HG03378 (cell line): ENCODE measurements around the gene SLC25A33.
A peak's percentile ranks its signal among the peaks of the same experiment; 100 is the strongest.
"Not testable (repeated sequence)": the region's sequence is repeated elsewhere in the genome, so short reads cannot be mapped to it uniquely, and the experiment has no call there.

Experiments used
- ATAC-seq: cut with Tn5 transposase; IDR thresholded peaks from one replicate; pipeline ENCODE4 v1.9.1; 2021; ENCODE audit warnings: mild to moderate bottlenecking, moderate library complexity; ENCODE audit not compliant: unreplicated experiment

SLC25A33 gene

DNA sequence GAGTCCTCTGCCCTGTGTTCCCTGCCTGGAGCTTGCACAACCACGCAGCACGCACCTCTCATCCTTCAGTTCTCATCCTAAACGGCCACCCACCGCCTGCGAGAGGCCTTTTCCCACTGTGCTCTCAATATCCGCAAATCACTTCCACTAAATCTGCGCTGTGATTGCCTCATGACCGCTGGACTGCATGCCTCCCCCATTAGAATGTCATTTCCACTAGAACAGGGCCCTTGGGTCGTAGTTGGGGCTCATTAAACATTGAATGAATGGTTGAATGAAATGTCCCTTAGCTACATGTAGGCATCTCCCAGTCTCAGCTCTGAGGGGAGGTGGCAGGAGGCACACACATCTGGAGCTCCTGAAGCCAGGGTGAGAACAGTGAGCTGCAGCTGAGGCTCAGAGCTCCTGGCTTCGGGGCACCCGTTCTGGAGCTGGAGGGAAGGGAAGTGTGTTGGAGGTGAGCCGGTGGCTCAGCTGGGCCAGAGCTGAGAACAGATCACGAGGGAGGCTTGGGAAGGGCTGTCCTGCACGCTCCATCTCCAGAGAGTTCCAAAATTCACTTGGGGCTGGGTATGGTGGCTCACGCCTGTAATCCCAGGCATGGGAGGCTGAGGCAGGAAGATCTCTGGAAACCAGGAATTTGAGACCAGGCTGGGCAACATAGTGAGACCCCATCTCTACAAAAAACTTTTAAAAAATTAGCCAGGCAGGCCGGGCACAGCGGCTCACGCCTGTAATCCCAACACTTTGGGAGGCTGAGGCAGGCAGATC lies 79.8 kb downstream of the SLC25A33 start:
- no peak for ATAC-seq

DNA sequence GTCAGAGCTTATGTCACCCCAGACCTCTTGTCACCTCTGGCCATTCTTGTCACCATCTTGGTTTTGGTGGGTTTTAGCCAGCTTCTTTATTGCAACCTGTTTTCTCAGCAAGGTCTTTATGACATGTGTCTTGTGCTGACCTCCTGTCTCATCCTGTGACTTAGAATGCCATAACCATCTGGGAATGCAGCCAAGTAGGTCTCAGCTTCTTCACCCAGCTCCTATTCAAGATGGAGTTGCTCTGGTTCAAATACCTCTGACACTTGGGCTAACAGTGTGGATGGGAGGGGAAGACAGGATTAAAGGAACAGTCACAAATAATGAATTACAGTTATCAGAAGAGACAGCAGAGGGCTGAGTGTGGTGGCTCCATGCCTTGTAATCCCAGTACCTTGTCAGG lies 81.8 kb downstream of the SLC25A33 start:
- ATAC-seq: no peak

DNA sequence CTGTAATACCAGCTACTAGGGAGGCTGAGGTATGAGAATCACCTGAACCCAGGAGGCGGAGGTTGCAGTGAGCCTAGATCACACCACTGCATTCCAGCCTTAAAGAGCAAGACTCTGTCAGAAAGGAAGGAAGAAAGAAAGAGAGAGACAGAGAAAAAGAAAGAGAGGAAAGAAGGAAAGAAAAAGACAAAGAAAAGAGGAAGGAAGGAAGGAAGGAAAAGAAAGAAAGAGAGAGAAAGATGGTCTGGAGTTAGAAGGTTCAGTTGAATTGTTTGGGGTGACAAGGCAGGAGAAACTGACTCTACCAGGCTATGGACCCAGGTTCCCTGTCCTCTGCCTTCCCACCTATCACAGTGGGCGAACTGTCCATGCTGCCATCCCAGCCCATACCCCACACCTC lies 84.8 kb downstream of the SLC25A33 start:
- ATAC-seq: no peak

DNA sequence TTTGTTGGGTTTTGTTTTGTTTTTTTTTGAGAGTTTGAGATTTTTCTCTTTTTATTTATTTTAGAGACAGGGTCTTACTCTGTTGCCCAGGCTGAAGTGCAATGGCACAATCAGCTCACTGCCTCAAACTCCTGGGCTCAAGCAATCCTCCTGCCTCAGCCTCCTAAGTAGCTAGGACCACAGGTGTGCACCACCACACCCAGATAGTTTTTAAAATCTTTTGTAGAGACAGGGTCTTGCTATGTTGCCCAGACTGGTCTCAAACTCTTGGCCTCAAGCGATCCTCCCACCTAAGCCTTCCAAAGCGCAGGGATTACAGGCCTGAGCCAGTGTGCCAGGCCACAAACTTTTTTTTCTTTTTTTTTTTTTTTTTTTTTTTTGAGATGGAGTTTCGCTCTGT lies 85.8 kb downstream of the SLC25A33 start:
- not testable (repeated sequence) for ATAC-seq

DNA sequence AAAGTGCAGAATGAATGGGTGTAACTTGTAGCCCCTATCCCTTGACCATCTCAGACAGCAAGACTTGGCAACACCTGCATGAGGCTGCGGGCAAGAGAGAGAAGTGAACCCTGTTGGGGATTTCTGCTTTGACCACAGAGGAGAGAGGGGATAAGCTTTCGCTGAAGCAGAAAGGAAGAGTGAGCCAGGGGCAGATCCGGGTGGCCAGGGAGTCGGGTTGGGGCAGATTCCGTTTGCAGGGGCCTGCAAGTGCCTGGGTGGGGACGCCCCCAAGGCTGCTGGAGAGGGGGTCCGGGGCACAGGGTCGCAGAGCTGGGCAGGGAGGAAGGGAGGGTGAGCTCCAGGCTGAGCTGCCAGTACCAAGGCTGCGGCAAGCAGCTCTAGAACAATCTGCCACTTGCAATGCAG lies 86.9 kb downstream of the SLC25A33 start:
- ATAC-seq: peak; percentile 47

DNA sequence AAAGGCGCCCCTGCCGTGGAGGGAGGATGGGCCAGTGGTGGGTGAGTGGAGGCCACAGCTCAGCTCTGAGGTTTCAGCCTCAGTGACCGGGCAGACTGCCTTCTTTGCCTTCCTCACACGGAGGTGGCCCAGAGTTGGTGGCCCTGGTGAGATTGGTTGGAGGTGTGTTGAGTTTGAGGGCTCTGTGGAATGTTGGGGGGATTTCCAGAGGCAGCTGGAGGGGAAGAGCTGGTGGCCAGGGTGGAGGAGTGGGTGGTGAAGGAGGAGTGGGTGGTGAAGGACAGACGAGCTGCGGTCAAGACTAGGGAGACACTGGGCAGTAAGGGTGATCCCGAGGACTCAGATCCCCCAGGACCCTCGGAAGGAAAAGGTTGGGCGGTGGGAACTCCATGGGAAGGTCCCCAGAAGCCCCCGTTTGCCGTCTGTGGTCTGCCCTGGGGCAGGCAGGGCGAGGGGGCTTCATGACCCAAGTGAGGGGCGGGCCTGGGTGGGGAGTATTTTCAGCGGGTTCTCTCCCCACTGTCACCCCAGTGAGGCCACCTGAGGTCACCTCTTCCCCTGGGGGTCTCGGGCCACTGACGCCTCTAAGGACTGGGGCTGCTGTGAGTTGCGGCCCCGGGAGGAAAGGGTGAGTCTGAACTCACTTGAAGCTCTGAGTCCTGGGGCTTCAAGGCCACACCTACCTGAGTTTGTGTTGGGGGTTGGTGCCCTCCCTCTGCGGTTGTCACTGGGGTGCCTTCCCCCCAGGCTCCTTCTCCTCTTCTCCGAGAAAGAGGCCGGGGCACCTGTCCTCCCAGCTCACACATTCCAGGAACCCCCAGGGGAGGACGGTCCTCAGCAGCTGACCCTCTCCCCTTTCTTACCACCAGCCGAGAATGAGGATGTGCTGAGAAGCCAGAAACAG lies 89.5 kb downstream of the SLC25A33 start:
- ATAC-seq: no peak

DNA sequence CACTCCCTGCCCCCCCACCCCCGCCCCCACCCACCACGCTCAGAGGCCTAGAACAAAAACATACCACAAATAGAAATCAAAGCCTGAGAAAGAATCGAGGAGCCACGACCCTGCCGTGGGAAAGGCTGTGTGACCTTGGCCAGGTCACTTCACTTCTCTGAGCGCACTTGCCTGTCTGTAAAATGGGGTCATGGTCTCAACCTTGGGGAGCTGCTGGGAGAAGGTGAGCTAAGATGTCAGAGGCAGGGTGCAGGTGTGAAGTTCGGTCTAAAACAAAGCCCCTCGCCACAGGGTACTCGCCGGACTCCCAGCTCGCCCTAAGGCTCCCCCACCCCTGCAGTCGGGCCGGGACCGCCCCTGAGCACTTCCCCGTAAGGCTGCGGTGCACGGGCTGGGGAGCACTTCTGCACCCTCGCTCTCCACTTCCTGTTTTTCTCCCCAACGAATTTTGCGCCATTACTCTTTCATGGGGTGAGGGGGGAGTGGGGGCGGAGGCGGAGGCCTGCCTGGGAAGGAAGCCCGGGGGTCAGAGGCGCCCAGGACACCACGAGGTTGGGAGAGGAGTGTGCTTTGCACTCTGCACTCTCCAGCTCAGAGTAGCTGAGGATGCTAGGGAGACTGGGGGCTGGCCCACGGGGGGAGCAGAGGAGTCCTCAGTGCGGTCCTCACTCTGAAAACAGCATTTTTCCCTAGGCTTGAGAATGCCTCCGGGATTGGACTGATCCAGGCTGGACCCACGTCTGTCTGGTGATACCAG lies 90.4 kb downstream of the SLC25A33 start:
- no peak for ATAC-seq

DNA sequence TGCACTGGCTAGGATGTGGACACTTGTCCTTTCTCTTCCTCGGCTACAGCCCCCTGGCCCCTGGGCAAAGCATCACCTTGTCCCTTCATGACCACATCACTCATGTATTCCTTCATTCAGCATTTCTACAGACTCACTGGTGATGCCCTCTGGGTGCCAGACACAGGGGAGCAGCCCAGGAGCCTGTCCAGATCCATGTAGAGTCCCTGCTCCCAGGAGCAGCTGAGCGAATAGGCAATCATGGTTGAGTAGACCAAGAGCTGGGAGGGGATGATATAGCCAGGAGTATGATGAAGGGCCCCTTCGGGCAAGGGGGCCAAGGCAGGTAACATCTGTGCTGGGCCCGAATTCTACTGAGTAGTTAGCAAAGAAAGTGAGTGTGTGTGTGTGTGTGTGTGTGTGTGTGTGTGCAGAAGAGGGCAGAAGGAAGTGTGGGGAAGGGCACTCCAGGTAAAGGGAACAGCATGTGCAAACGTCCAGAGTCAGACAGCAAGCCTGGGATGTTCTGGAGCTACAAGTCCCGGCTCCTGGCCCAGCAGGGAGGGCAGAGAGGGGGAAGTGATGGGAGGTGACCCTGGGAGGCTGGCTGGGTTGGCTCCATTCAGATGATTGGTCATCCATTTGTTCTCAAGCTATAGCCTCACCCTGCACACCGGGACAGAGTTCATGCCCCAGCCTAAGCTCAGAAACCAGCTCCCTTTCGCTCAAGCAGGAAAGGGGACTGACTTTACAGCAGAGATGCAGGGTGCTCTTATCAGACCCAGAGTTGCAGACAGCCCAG lies 91.3 kb downstream of the SLC25A33 start:
- ATAC-seq: no peak

DNA sequence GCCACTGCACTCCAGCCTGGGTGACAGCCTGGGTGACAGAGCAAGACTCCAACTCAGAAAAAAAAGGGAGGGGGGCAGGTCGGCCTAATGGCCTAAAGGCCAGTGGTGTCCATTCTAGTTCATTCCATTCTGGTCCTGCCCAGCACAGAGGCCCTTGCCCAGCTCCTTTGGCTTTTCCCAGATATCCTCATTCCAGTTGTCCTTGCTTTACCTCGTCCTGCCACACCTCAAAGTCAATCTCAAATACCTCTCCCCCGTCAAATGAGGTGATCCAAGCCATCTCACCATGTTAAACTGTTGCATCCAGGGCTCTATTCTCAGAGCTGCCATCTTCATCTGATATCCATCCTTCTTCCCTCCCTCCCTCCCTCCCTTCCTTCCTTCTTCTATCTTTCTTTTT lies 92.3 kb downstream of the SLC25A33 start:
- no peak for ATAC-seq

DNA sequence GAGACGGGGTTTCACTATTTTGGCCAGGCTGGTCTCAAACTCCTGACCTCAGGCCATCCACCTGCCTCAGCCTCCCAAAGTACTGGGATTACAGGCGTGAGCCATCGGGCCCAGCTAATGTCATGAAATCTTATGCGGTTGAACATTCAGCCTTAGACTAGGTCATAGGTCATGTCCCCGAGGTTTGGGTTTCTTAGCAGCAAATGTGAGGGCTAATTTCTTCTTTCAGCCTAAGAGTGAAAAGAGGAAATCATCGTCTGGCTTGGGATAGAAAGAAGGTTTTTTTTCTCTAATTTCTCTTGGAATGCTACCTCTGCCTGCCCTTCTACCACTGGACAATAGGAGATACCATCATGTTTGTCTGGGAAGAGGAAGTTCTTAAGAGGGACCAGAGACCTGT lies 94.2 kb downstream of the SLC25A33 start:
- ATAC-seq: no peak

DNA sequence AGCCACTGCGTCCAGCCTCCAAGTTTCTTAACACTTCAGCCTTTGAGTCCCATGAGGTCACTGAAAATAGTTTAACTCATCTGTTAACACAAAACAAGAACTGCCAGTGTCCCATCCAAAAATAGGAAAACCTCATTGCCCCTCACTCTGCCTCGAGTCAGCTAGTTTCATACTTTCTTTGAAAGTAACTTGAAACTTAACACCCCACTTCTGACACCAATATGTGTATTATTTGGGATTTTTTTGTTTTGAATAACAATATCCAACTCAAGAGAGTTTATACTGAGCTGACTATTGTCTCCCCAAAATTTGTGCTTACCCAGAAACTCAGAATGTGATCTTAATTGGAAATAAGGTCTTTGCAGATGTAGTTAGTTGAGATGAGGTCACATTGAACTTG lies 95.3 kb downstream of the SLC25A33 start:
- ATAC-seq: no peak
